Spleen (tissue), 11 donors: ENCODE data around the gene ARMC3. TPM values are rescaled to one million over a fixed set of nuclear protein-coding genes. Genes with fewer than 3 reads are reported as not detected.
A peak's percentile ranks its signal among the peaks of the same experiment; 100 is the strongest.

ENCODE experiments used
- DNase-seq: peaks from one replicate; pipeline ENCODE4 v3.0.0-alpha.2; 2020
- H3K27ac ChIP-seq, 8 donors: fragments of 200-600 bp; sonication (generic) in 7 of 8; 1 replicate in 4 of 8; 2 replicates in 4 of 8; pipeline versions ENCODE4 v1.5.0 to v1.8.0; 2016 to 2021; ENCODE audit warnings: inconsistent platforms in 4 of 8, mild to moderate bottlenecking in 4 of 8, moderate library complexity in 1 of 8
- H3K27me3 ChIP-seq, 7 donors: fragments of 200-600 bp; sonication (generic) in 6 of 7; replicated peaks in 1 of 7; 1 replicate in 4 of 7; 2 replicates in 3 of 7; pipeline versions ENCODE4 v1.5.0 to v1.8.0; 2016 to 2021; ENCODE audit warnings: inconsistent platforms in 3 of 7, mild to moderate bottlenecking in 1 of 7
- H3K36me3 ChIP-seq, 6 donors: fragments of 200-600 bp; sonication (generic) in 5 of 6; 1 replicate in 4 of 6; 2 replicates in 2 of 6; pipeline versions ENCODE4 v1.5.0 to v1.8.0; 2016 to 2021; ENCODE audit warnings: inconsistent platforms in 2 of 6
- H3K4me1 ChIP-seq, 6 donors: fragments of 200-600 bp; sonication (generic) in 5 of 6; 1 replicate in 3 of 6; 2 replicates in 3 of 6; pipeline versions ENCODE4 v1.5.0 to v1.8.0; 2016 to 2021; ENCODE audit warnings: inconsistent platforms in 3 of 6
- H3K4me3 ChIP-seq, 8 donors: fragments of 200-600 bp; sonication (generic) in 7 of 8; 1 replicate in 4 of 8; 2 replicates in 4 of 8; pipeline versions ENCODE4 v1.5.0 to v1.8.0; 2016 to 2021; ENCODE audit warnings: inconsistent platforms in 4 of 8, mild to moderate bottlenecking in 4 of 8, moderate library complexity in 2 of 8
- H3K9me3 ChIP-seq, 8 donors: fragments of 200-600 bp; sonication (generic) in 7 of 8; 1 replicate in 4 of 8; 2 replicates in 4 of 8; pipeline versions ENCODE4 v1.5.0 to v1.8.0; 2016 to 2021; ENCODE audit warnings: inconsistent platforms in 4 of 8
- POLR2A ChIP-seq, 3 donors: fragments of 450-650 bp; IDR thresholded peaks; one replicate each; pipeline ENCODE4 v1.5.1; 2017; ENCODE audit warnings: antibody characterized with exemption in 3 of 3, mild to moderate bottlenecking in 1 of 3
- POLR2AphosphoS5 ChIP-seq, 3 donors: sonication (generic); formaldehyde crosslinking; IDR thresholded peaks; one replicate each; pipeline ENCODE4 v1.5.1; 2017; ENCODE audit warnings: antibody characterized with exemption in 3 of 3
- WGBS, 5 donors: extraction: QIAGEN DNeasy Blood & Tissue Kit in 3 of 5; methylation state at CpG; one replicate each; pipeline versions ENCODE4 v1.1.5 to v1.1.7; 2013 to 2018; 5-methylcytosine and 5-hydroxymethylcytosine counted together
- intact Hi-C: fragments of 100-400 bp; cut with DNase I; formaldehyde crosslinking; loops from one replicate; pipeline ENCODE4 v1.15.0; 2023; ENCODE audit warnings: low total_unique reads
- polyA plus RNA-seq, 3 donors: library from polyadenylated mRNA; stranded (reverse); fragments of 200-250 nt; gene quantifications; one replicate each; pipeline ENCODE4 v1.2.1, GENCODE V29; 2013
- total RNA-seq, 7 donors: library from RNA; depleted of rRNA in 3 of 7; stranded (reverse); fragments of >200 nt in 3 of 7; fragmentation: NEBNext Ultra II Directional in 4 of 7; extraction: Animal tissue kit (Norgen Biotek cat#: 25700) in 4 of 7; gene quantifications; one replicate each; pipeline versions ENCODE4 v1.1.0 to v1.2.1, GENCODE V29; 2016 to 2021
- TF ChIP-seq, protein P1 (sequence below), 11 experiments: fragments of 200-600 bp in 7 of 11; fragments of 450-650 bp in 4 of 11; sonication (generic) in 4 of 11; IDR thresholded peaks in 8 of 11; conservative IDR thresholded peaks in 3 of 11; 1 replicate in 7 of 11; 2 replicates in 4 of 11; pipeline versions ENCODE4 v1.4.0 to v1.8.0; 2016 to 2021; ENCODE audit warnings: antibody characterized with exemption in 11 of 11, inconsistent platforms in 4 of 11, mild to moderate bottlenecking in 1 of 11
- donor health status: healthy with polysubstance abuse.
- donor health status: DM: no; HTN: no; CAD: no; lungs with moderate emphysema.
- donor health status: DM: no; HTN: no; CAD: no.
- donor health status: Bipolar disorder and iron deficiency.
- donor health status: healthy.
- donor health status: DM: no; HTN: no; CAD: no.
- donor health status: DM: yes; HTN: yes; CAD: no.

ARMC3 gene
- total and polyA plus RNA-seq, 10 donors = 0.66 to 0.85 TPM; not detected in 8

DNA sequence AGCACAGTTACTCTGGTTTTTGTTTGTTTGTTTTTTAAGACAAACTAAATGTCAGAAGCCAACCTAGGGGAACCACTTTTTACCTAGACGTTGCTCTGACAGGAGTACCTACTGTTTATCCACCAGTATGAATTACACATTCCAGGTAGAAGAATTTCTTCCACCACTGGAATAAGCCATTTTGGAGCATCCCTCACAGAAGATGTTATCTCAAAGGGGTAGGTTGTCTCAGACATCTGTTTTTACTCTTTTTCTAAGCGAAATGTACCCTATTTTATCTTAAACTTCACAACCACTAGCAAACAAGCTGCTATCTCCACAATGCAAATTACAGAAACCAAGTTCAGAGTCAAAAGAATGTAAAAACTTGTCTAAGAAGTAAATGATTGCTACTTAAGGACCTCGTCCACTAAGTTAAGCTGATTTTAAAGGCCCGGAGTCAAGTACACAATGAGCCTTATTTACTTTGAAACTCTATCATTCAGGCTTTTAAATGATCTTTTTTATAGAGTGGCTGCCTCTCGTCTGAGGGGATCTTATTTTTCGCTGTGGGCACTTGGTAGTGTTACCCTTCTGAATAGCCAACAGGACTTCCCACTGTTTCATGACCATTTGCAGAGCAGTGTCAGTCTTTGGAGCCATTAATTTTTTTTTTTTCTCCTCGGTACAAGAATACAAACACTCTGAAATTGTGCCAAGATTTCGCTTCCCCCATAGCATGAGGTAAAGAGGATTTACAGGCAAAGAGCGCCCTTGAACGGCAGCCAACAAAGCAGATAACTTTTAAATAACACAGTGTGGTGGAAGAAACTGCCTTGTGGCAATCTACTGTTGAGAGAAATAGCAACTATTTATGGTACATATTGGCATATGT is 15.7 kb upstream of the ARMC3 start:
- WGBS, 5 donors = 62 to 74% (median 66%) methylated on average over 10 of the region's 10 CpGs
- H3K9me3 ChIP-seq = peaks cover 0 to 33% (median 22%) of the 10 kb centered on the region in 8 donors
- peak overlapping the region in 4 of 8 donors; percentile 6 to 30 (median 12) for H3K27ac ChIP-seq
- no peak for DNase-seq
- no peak overlapping the region for H3K4me3 ChIP-seq
- TF ChIP-seq, protein P1, sequence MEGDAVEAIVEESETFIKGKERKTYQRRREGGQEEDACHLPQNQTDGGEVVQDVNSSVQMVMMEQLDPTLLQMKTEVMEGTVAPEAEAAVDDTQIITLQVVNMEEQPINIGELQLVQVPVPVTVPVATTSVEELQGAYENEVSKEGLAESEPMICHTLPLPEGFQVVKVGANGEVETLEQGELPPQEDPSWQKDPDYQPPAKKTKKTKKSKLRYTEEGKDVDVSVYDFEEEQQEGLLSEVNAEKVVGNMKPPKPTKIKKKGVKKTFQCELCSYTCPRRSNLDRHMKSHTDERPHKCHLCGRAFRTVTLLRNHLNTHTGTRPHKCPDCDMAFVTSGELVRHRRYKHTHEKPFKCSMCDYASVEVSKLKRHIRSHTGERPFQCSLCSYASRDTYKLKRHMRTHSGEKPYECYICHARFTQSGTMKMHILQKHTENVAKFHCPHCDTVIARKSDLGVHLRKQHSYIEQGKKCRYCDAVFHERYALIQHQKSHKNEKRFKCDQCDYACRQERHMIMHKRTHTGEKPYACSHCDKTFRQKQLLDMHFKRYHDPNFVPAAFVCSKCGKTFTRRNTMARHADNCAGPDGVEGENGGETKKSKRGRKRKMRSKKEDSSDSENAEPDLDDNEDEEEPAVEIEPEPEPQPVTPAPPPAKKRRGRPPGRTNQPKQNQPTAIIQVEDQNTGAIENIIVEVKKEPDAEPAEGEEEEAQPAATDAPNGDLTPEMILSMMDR (IDR thresholded peaks at IDR 0.05 in 8 of 11, conservative IDR thresholded peaks at IDR 0.05 in 3 of 11) = no peak
- no peak for TF ChIP-seq POLR2A (IDR thresholded peaks at IDR 0.05)
- TF ChIP-seq POLR2AphosphoS5 (IDR thresholded peaks at IDR 0.05) = no peak
- no peaks in the 10 kb centered on the region for H3K27me3 ChIP-seq
- intact Hi-C loops = no loop called here
- H3K4me1 ChIP-seq = peaks cover 0 to 5% (median 0%) of the 10 kb centered on the region in 6 donors
- H3K36me3 ChIP-seq = no peaks in the 10 kb centered on the region

DNA sequence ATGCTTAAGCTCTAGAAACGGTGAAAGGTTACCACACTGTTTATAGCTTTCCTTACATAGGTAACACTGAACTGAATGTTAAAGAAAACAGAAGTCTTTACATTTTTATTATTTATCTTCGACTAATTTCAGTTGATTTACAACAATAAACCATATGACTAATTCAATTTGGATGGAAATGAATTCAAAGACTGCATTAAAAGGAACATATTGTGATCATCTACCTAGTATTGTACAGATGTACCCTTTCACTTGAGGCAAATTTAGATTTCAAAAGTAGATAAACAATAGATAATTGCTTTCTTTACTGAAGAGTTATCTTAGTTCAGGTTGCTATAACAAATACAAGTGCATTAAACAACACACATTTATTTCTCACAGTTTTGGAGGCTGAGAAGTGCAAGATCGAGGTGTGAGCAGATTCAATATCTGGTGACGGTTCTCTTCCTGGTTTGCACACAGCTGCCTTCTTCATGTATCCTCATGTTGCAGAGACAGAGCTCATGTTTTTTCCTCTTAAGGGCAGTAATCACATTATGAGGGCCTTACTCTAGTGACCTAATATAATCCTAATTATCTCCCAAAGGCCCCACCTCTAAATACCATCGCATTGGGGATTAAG is 15.0 kb upstream of the ARMC3 start:
- H3K27ac ChIP-seq = peak overlapping the region in 4 of 8 donors; percentile 6 to 30 (median 12)
- H3K27me3 ChIP-seq = no peaks in the 10 kb centered on the region
- peaks cover 0 to 31% (median 18%) of the 10 kb centered on the region in 8 donors for H3K9me3 ChIP-seq
- no peak for DNase-seq
- 57 to 78% (median 73%) methylated on average over 5 of the region's 5 CpGs for WGBS, 5 donors
- H3K4me1 ChIP-seq = peaks cover 0 to 5% (median 0%) of the 10 kb centered on the region in 6 donors
- intact Hi-C loops = no loop called here
- H3K36me3 ChIP-seq = no peaks in the 10 kb centered on the region
- no peak overlapping the region for H3K4me3 ChIP-seq
- no peak for TF ChIP-seq POLR2A (IDR thresholded peaks at IDR 0.05)
- TF ChIP-seq POLR2AphosphoS5 (IDR thresholded peaks at IDR 0.05) = no peak
- TF ChIP-seq, protein P1 (IDR thresholded peaks at IDR 0.05 in 8 of 11, conservative IDR thresholded peaks at IDR 0.05 in 3 of 11) = no peak

DNA sequence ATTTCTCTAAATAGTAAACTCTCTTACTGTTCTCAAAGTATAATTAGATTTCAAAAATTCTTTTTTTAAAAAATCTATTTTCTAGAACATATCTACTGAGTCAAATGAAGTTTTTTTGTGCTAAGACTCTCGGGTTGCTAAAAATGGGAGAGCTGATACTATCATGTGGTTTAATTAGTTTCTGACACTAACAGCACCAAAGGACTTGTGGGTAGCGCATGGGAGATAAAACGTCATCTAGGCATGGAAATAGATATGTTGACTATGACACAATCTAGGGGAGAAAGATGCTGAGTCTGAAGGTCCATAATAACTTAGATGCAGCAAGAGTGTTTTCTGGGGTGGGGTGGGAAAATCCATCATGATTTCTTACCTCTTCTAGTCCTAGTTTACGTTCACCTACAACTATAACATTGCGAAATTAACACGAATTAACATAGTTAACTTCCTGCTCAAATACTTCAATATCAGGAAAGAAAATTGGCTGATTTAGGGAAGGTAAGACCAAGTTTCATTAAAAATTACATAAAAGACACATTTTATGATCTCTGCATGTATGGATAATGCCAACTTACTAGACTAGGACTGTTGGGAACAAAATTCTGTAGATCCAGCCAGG is 14.3 kb upstream of the ARMC3 start:
- Histone ChIP-seq H3K27me3 (no peaks in the 10 kb centered on the region), H3K36me3 (no peaks in the 10 kb centered on the region), H3K9me3 (peaks cover 0 to 24% (median 11%) of the 10 kb centered on the region in 8 donors), H3K4me3 (no peak overlapping the region), H3K27ac (no peak overlapping the region), H3K4me1 (peaks cover 0 to 5% (median 0%) of the 10 kb centered on the region in 6 donors)
- no peak for DNase-seq
- TF ChIP-seq, protein P1 (IDR thresholded peaks at IDR 0.05 in 8 of 11, conservative IDR thresholded peaks at IDR 0.05 in 3 of 11) = no peak
- TF ChIP-seq POLR2AphosphoS5 (IDR thresholded peaks at IDR 0.05) (no peak), POLR2A (IDR thresholded peaks at IDR 0.05) (no peak)
- 78 to 90% (median 81%) methylated on average over 6 of the region's 6 CpGs for WGBS, 5 donors
- intact Hi-C loops = no loop called here
